NCI-H2227 (cell line): ENCODE data around the gene TBC1D22B.

Experiments
- DNase-seq: peaks from one replicate; lab custom pipeline; 2025; ENCODE audit not compliant: unreplicated experiment; lab: John Stamatoyannopoulos, UW

The TBC1D22B gene

DNA sequence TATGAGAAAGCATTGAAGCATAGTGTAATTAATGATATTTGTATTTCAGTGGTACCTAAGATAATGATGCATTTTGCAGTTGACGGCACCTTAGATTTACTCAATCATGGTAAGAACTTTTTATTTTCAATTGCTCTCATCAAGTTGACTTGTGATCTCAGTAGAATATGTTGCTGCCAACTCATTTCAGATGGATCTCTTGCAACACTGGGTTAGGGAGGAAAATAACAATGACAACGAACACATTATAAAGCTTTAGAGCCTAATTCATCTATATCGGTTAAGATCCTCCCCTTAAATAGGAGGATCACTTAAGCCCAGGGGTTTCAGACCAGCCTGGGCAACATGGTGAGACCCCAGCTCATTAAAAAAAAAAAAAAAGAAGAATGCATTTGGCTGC, 18.0 kb upstream of the TBC1D22B start:
- DNase-seq = no peak

GRCh38 chr6:37239950-37240713, 17.4 kb upstream of the TBC1D22B start:
- DNase-seq = peak; percentile 84

DNA sequence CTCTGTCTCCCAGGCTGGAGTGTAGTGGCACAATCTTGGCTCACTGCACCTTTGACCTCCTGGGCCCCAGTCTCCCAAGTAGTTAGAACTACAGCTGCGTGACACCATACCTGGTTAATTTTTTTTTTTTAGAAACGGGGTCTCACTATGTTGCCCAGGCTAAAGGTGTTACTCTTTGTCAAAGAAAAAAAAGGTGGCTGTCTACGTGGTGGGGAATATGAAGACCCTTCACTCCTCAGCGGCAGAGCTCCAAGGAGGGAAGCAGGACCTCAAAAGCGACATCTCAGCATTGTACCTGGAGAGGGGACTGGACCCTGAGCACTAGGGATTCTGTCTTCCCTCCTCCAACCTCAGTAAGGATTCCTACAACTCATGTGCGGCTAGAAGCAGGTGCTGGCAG, 16.4 kb upstream of the TBC1D22B start:
- no peak for DNase-seq

- DNase-seq = no peak
These were observed 15.7 kb upstream of the TBC1D22B start for GRCh38 chr6:37241775-37242428.

DNA sequence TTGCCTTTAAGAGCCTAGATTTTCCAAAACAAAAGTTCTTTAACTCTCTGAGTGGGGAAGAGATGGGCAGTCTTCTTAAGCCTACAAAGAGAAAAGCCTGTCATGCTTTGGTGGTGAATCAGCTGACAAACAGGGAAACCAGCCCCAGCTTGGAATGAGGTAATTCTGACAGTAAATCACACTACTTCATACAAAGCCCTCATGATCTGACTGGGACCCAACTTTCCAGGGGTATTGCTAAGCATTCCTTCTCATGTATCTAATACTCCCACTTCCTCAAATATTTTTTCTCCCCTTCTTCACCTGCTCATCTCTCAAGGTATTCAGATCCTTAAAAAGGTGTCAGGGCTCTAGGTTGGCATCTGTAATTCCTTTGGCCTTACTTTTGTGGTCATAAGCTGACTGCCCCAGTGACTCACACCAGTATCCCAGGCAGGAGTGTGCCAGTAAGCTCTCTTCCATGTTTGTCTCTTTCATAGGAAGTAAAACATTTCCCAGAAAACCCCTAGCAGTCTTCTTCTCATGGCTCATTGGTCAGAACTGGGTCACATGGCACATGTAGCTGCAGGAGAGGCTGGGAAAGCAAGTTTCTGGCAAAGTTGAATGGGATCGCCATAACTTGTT, 15.0 kb upstream of the TBC1D22B start:
- DNase-seq = no peak

DNA sequence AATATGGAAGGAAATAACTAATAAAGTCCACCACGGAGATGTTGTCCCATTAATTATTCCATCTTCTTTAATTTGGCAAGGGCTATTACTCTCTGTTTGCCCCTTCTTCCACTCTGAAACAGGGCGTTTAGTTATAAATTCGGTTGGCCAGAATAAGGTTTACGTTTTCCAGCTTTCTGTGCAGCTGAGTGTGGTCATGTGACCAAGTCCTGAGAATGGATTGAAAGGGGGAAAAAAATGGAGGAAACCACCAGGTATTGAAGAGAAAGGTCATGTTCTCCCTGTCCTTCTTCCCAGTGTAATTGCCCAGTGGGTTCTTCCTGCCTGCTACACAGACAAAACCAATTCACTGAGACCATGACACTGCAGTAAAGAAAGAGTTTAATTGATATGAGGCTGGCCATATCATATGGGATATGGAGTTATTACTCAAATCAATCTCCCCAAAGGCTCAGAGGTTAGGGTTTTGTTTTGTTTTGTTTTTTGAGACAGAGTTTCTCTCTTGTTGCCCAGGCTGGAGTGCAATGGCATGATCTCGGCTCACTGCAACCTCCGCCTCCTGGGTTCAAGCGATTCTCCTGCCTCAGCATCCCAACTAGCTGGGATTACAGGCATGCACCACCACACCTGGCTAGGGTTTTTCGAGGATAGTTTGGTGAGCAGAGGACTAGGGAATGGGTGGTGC, 14.3 kb upstream of the TBC1D22B start:
- no peak for DNase-seq

GRCh38 chr6:37243816-37244370, 13.7 kb upstream of the TBC1D22B start:
- DNase-seq = no peak

GRCh38 chr6:37244430-37245310, 12.9 kb upstream of the TBC1D22B start:
- DNase-seq = peak; percentile 57

- no peak for DNase-seq
These were observed 6.3 kb upstream of the TBC1D22B start for GRCh38 chr6:37251211-37251780.

- DNase-seq = no peak
These were observed 4.0 kb upstream of the TBC1D22B start for GRCh38 chr6:37253486-37254007.

GRCh38 chr6:37254881-37255280, 2.7 kb upstream of the TBC1D22B start:
- DNase-seq = no peak

DNA sequence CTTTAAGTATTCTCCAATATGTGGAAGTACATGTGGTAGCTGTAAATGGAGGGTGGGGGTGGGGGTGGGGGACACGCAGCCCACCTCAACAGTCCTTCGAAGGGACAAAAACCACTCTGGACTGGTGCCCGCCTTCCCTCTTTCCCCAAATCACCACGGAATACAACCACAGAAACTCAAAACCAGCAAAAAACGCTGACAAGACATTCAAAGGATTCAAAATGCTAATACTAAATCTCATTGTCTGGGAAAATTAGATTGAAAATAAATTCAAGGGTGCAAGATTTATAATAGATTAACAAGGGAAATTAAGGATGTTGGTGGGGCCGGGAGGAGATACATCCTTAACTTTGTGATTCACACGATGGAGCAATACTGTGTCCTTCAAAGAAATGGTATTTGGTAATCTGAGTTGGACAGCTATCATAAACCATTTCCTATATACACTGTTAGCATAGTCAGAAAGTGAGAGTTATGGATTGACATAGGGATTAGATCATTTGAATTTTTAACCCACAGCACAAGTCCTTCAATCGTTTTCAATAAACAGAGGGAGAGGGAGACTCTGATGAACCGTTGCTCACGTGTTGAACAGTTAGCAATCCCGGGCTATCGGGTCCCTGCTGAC, 766 bp upstream of the TBC1D22B start:
- DNase-seq = no peak

GRCh38 chr6:37257320-37257633, 295 bp upstream of the TBC1D22B start:
- no peak for DNase-seq

- no peak for DNase-seq
These were observed 983 bp downstream of the TBC1D22B start for GRCh38 chr6:37258405-37259105.

DNA sequence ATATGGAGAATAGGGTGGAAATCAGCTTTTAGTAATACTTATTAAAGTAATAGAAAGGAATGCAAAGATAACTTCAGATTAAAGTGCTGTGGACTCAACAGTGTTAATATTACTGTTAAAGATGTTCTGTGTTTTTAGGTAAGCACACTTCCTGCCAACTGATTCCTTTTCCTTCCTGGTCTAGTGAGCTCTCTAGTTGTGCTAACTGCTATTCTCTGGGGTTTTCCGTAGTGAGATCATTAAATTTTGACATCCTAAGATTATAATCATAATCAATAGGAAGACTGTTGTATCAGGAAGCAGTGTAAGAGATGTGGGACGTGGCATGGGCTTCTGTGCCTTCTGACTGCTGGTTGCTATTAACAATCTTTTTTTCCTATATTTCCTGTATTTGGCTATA, 1.6 kb downstream of the TBC1D22B start:
- DNase-seq = no peak

DNA sequence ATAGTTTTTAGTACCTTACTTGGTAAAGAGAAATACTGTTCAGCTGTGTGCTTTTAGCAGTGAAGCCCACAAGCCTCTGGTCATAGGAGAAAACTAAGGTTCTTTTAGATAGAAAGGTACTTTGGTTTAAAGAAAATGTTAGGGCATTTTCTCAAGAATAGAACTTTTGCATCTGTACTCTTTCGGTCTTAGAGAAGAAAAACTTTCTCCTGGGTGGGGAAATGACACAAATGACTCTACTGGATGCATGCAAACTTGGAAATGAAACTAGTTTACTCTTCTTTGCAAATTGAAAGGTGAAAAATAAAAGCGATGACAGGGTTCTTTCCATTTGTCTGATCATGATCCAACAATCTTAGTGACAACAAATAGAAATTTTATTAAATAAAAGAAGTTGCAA, 2.5 kb downstream of the TBC1D22B start:
- no peak for DNase-seq

DNA sequence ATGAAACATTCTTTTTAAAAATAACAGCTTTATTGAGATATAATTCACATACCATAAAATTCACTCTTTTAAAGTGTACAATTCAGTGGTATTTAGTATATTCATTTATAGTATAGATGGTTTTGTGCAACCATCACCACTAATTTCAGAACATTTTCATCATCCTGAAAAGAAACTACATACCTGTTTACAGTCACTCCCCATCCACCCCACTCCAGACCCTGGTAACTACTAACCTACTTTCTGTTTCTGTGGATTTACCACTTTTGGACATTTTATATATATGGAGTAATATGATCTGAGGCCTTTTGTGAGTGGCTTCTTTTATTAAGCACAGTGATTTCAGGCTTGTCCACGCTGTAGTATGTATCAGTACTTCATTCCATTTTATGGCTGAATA, 2.9 kb downstream of the TBC1D22B start:
- DNase-seq = no peak

DNA sequence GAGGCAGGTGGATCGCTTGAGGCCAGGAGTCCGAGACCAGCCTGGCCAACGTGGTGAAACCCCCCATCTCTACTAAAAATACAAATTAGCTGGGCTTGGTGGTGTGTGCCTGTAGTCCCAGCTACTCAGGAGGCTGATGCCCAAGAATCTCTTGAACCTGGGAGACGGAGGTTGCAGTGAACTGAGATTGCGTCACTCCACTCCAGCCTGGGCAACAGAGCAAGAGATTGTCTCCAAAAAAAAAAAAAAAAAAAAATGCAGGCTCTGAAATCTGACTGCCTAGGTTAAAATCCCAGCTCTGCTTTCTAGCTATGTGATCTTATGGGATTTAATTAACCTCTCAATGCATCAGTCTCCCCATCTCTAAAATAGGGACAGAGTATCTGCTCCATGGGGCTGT, 3.6 kb downstream of the TBC1D22B start:
- DNase-seq = no peak

GRCh38 chr6:37262446-37263026, 5.0 kb downstream of the TBC1D22B start:
- no peak for DNase-seq
